ENCODE results near the gene APP. TPM values are rescaled to one million over a fixed set of nuclear protein-coding genes. Genes with fewer than 3 reads are reported as not detected.

The APP gene
- total and polyA plus RNA-seq, 2 experiments from 2014 or later = 55.7 to 316 TPM

GRCh38 chr21:25944672-25945213 is 225.8 kb downstream of the APP start:
- Histone ChIP-seq H3K4me3 (no peak overlapping the region), H3K27me3 (no peaks in the 10 kb centered on the region), H3K27ac (no peak overlapping the region), H3K9me3 (ENCODE audit: low read depth) (peaks cover 4% of the 10 kb centered on the region), H3K4me1 (ENCODE audit: insufficient read depth) (no peaks in the 10 kb centered on the region), H3K9me2 (replicated peaks; ENCODE audit: insufficient read depth) (no peaks in the 10 kb centered on the region), H4K20me1 (ENCODE audit: insufficient read depth, poor library complexity, severe bottlenecking) (no peaks in the 10 kb centered on the region), H3K4me2 (no peak overlapping the region), H3K79me2 (peaks cover 6% of the 10 kb centered on the region), H2AFZ (no peak overlapping the region), H3K36me3 (replicated peaks; ENCODE audit: insufficient read depth, low read depth) (peaks cover 4% of the 10 kb centered on the region)
- no peak for DNase-seq (ENCODE audit: low spot score)
- 89% methylated on average over 3 of the region's 3 CpGs for WGBS (ENCODE audit: low lambda C conversion rate, missing lambda C conversion rate)
- no peak for TF ChIP-seq EZH2 (IDR thresholded peaks at IDR 0.05; ENCODE audit: borderline replicate concordance)
- TF ChIP-seq CTCF (IDR thresholded peaks at IDR 0.05; ENCODE audit: poor library complexity) = no peak
- TF ChIP-seq EZH2phosphoT487 (IDR thresholded peaks at IDR 0.05; ENCODE audit: low read depth, severe bottlenecking, unreplicated experiment) = no peak

- H3K4me1 ChIP-seq (ENCODE audit: insufficient read depth) = no peaks in the 10 kb centered on the region
- no peaks in the 10 kb centered on the region for H3K9me2 ChIP-seq (replicated peaks; ENCODE audit: insufficient read depth)
- no peak overlapping the region for H3K4me3 ChIP-seq
- peaks cover 6% of the 10 kb centered on the region for H3K79me2 ChIP-seq
- no peak overlapping the region for H3K4me2 ChIP-seq
- no peaks in the 10 kb centered on the region for H4K20me1 ChIP-seq (ENCODE audit: insufficient read depth, poor library complexity, severe bottlenecking)
- peaks cover 4% of the 10 kb centered on the region for H3K9me3 ChIP-seq (ENCODE audit: low read depth)
- 65% methylated on average over 7 of the region's 7 CpGs for WGBS (ENCODE audit: low lambda C conversion rate, missing lambda C conversion rate)
- H3K27me3 ChIP-seq = no peaks in the 10 kb centered on the region
- no peak overlapping the region for H2AFZ ChIP-seq
- peaks cover 4% of the 10 kb centered on the region for H3K36me3 ChIP-seq (replicated peaks; ENCODE audit: insufficient read depth, low read depth)
- TF ChIP-seq CTCF (IDR thresholded peaks at IDR 0.05; ENCODE audit: poor library complexity) = no peak
- no peak for TF ChIP-seq EZH2phosphoT487 (IDR thresholded peaks at IDR 0.05; ENCODE audit: low read depth, severe bottlenecking, unreplicated experiment)
- no peak for TF ChIP-seq EZH2 (IDR thresholded peaks at IDR 0.05; ENCODE audit: borderline replicate concordance)
- DNase-seq (ENCODE audit: low spot score) = no peak
- H3K27ac ChIP-seq = no peak overlapping the region
Measured at GRCh38 chr21:25944082-25944481, 226.5 kb downstream of the APP start.

GRCh38 chr21:25942135-25942534 is 228.4 kb downstream of the APP start:
- 96% methylated on average over 9 of the region's 9 CpGs for WGBS (ENCODE audit: low lambda C conversion rate, missing lambda C conversion rate)
- Histone ChIP-seq H2AFZ (no peak overlapping the region), H3K79me2 (peaks cover 6% of the 10 kb centered on the region), H3K9me2 (replicated peaks; ENCODE audit: insufficient read depth) (no peaks in the 10 kb centered on the region), H3K27ac (no peak overlapping the region), H3K27me3 (no peaks in the 10 kb centered on the region), H3K4me3 (no peak overlapping the region), H3K4me2 (no peak overlapping the region), H3K9me3 (ENCODE audit: low read depth) (peaks cover 4% of the 10 kb centered on the region), H3K36me3 (replicated peaks; ENCODE audit: insufficient read depth, low read depth) (peaks cover 4% of the 10 kb centered on the region), H4K20me1 (ENCODE audit: insufficient read depth, poor library complexity, severe bottlenecking) (no peaks in the 10 kb centered on the region), H3K4me1 (ENCODE audit: insufficient read depth) (peaks cover 7% of the 10 kb centered on the region)
- DNase-seq (ENCODE audit: low spot score) = no peak
- TF ChIP-seq EZH2phosphoT487 (IDR thresholded peaks at IDR 0.05; ENCODE audit: low read depth, severe bottlenecking, unreplicated experiment) = no peak
- no peak for TF ChIP-seq CTCF (IDR thresholded peaks at IDR 0.05; ENCODE audit: poor library complexity)
- no peak for TF ChIP-seq EZH2 (IDR thresholded peaks at IDR 0.05; ENCODE audit: borderline replicate concordance)
